DND-41 (cell line): ENCODE data around the gene FHOD3.

Experiments
- ATAC-seq: fragments of 200-7000 bp; cut with Tn5 transposase; 3 replicates; pipeline ENCODE4 v1.9.1; 2021; ENCODE audit warnings: low read depth; ENCODE audit not compliant: insufficient read depth
- DNase-seq: peaks from one replicate; pipeline ENCODE4 v3.0.0-alpha.2; 2020
- H2AFZ ChIP-seq: 2 replicates; pipeline ENCODE4 v1.6.0; 2012; ENCODE audit warnings: low read depth, low read length
- H3K27ac ChIP-seq: 2 replicates; pipeline ENCODE4 v1.5.1; 2012; ENCODE audit warnings: low read length, inconsistent platforms
- H3K27me3 ChIP-seq: fragments of 200-600 bp; sonication (generic); 2 replicates; pipeline ENCODE4 v1.6.0; 2012; ENCODE audit warnings: low read length, mild to moderate bottlenecking, inconsistent platforms; ENCODE audit not compliant: insufficient read depth, poor library complexity
- H3K36me3 ChIP-seq: 2 replicates; pipeline ENCODE4 v1.5.1; 2012; ENCODE audit warnings: low read length, inconsistent platforms; ENCODE audit not compliant: insufficient read depth
- H3K4me1 ChIP-seq: 2 replicates; pipeline ENCODE4 v1.5.1; 2012; ENCODE audit warnings: mild to moderate bottlenecking, low read length; ENCODE audit not compliant: insufficient read depth
- H3K4me2 ChIP-seq: 2 replicates; pipeline ENCODE4 v1.6.0; 2012; ENCODE audit warnings: mild to moderate bottlenecking, moderate library complexity, low read length, inconsistent platforms; ENCODE audit not compliant: insufficient read depth
- H3K4me3 ChIP-seq, 2 experiments: fragments of 200-600 bp in 1 of 2; shearing (Covaris generic) in 1 of 2; 2 replicates each; pipeline ENCODE4 v1.5.1; 2012 to 2016; ENCODE audit warnings: inconsistent platforms in 2 of 2, low read length in 2 of 2, mild to moderate bottlenecking in 2 of 2, low read depth in 1 of 2, moderate library complexity in 1 of 2
- H3K79me2 ChIP-seq: 2 replicates; pipeline ENCODE4 v1.6.0; 2012; ENCODE audit warnings: low read length, inconsistent platforms; ENCODE audit not compliant: insufficient read depth
- H3K9ac ChIP-seq: 2 replicates; pipeline ENCODE4 v1.6.0; 2012; ENCODE audit warnings: low read depth, mild to moderate bottlenecking, inconsistent platforms, low read length, moderate library complexity
- H3K9me3 ChIP-seq: 2 replicates; pipeline ENCODE4 v1.5.1; 2012; ENCODE audit warnings: low read length, moderate library complexity, mild to moderate bottlenecking, inconsistent platforms; ENCODE audit not compliant: insufficient read depth, severe bottlenecking
- H4K20me1 ChIP-seq: 2 replicates; pipeline ENCODE4 v1.6.0; 2012; ENCODE audit warnings: low read length; ENCODE audit not compliant: insufficient read depth
- CTCF ChIP-seq: IDR thresholded peaks from 2 replicates; pipeline ENCODE4 v1.5.1; 2012; ENCODE audit warnings: borderline replicate concordance, low read length, moderate library complexity, mild to moderate bottlenecking; ENCODE audit not compliant: poor library complexity, severe bottlenecking; ENCODE audit errors: extremely low read depth
- EZH2 ChIP-seq: IDR thresholded peaks from 3 replicates; pipeline ENCODE4 v1.6.1; 2012; ENCODE audit warnings: borderline replicate concordance, low read depth, mild to moderate bottlenecking, moderate library complexity, low read length, inconsistent platforms; ENCODE audit not compliant: severe bottlenecking

Gene FHOD3

GRCh38 chr18:36649205-36649604 is 351.7 kb downstream of the FHOD3 start:
- no peaks in the 10 kb centered on the region for H4K20me1 ChIP-seq
- H3K79me2 ChIP-seq = no peaks in the 10 kb centered on the region
- no peak overlapping the region for H3K4me3 ChIP-seq
- no peak overlapping the region for H3K27ac ChIP-seq
- H3K9me3 ChIP-seq = no peaks in the 10 kb centered on the region
- TF ChIP-seq EZH2 (no peak), CTCF (no peak)
- H3K27me3 ChIP-seq = peaks cover 7% of the 10 kb centered on the region
- no peaks in the 10 kb centered on the region for H3K36me3 ChIP-seq
- no peak overlapping the region for H3K9ac ChIP-seq
- no peak overlapping the region for H3K4me2 ChIP-seq
- no peak overlapping the region for H2AFZ ChIP-seq
- DNase-seq (no peak), ATAC-seq (no peak)
- no peaks in the 10 kb centered on the region for H3K4me1 ChIP-seq

- no peak overlapping the region for H3K27ac ChIP-seq
- no peak overlapping the region for H3K4me2 ChIP-seq
- ATAC-seq (no peak), DNase-seq (no peak)
- no peak overlapping the region for H3K9ac ChIP-seq
- H3K27me3 ChIP-seq = peaks cover 9% of the 10 kb centered on the region
- no peaks in the 10 kb centered on the region for H4K20me1 ChIP-seq
- TF ChIP-seq EZH2 (no peak), CTCF (no peak)
- H3K4me3 ChIP-seq = no peak overlapping the region
- no peaks in the 10 kb centered on the region for H3K79me2 ChIP-seq
- no peaks in the 10 kb centered on the region for H3K36me3 ChIP-seq
- H3K4me1 ChIP-seq = no peaks in the 10 kb centered on the region
- no peaks in the 10 kb centered on the region for H3K9me3 ChIP-seq
- H2AFZ ChIP-seq = no peak overlapping the region
Measured at GRCh38 chr18:36650266-36650665, 352.8 kb downstream of the FHOD3 start.

- no peak for TF ChIP-seq EZH2
- no peak for TF ChIP-seq CTCF
- H3K4me3 ChIP-seq = no peak overlapping the region
- H3K36me3 ChIP-seq = no peaks in the 10 kb centered on the region
- no peaks in the 10 kb centered on the region for H3K4me1 ChIP-seq
- peaks cover 11% of the 10 kb centered on the region for H3K27me3 ChIP-seq
- DNase-seq (no peak), ATAC-seq (no peak)
- H3K4me2 ChIP-seq = no peak overlapping the region
- H2AFZ ChIP-seq = no peak overlapping the region
- H3K9me3 ChIP-seq = no peaks in the 10 kb centered on the region
- no peak overlapping the region for H3K27ac ChIP-seq
- H4K20me1 ChIP-seq = no peaks in the 10 kb centered on the region
- H3K9ac ChIP-seq = no peak overlapping the region
- no peaks in the 10 kb centered on the region for H3K79me2 ChIP-seq
Measured at GRCh38 chr18:36650906-36651305, 353.4 kb downstream of the FHOD3 start.

GRCh38 chr18:36652503-36652902 is 355.0 kb downstream of the FHOD3 start:
- H3K27me3 ChIP-seq = peaks cover 13% of the 10 kb centered on the region
- no peak for ATAC-seq
- no peak for DNase-seq

More at GRCh38 chr18:36652503-36652902, 355.0 kb downstream of the FHOD3 start:
- Histone ChIP-seq H3K4me3 (no peak overlapping the region), H3K4me2 (no peak overlapping the region), H3K36me3 (no peaks in the 10 kb centered on the region), H4K20me1 (no peaks in the 10 kb centered on the region), H3K79me2 (no peaks in the 10 kb centered on the region), H2AFZ (no peak overlapping the region), H3K27ac (no peak overlapping the region), H3K4me1 (no peaks in the 10 kb centered on the region), H3K9ac (no peak overlapping the region), H3K9me3 (no peaks in the 10 kb centered on the region)
- no peak for TF ChIP-seq CTCF
- TF ChIP-seq EZH2 = no peak
